IMR-90 (cell line): ENCODE data around the gene CNDP2. TPM values are rescaled to one million over a fixed set of nuclear protein-coding genes. Genes with fewer than 3 reads are reported as not detected.
A peak's percentile ranks its signal among the peaks of the same experiment; 100 is the strongest.

Experiments used
- ATAC-seq: fragments of 200-7000 bp; cut with Tn5 transposase; 2 replicates; pipeline ENCODE4 v1.9.1; 2020; ENCODE audit warnings: low read depth, mild to moderate bottlenecking, moderate library complexity
- BruUV-seq: library from RNA; stranded (reverse); fragments of 400-500 nt; replicated peaks from 2 replicates; lab custom pipeline; 2021; lab: Mats Ljungman, UMichigan
- CTCF ChIA-PET: fragments of 300-600 bp; formaldehyde crosslinking; extraction: SDS; loops from one replicate; lab custom pipeline; 2021; ENCODE audit warnings: antibody characterized with exemption; lab: Yijun Ruan, JAX
- POLR2A ChIA-PET: fragments of 300-600 bp; sonication (Branson Sonifier 250); formaldehyde crosslinking; loops from one replicate; lab custom pipeline; 2022; ENCODE audit warnings: antibody characterized with exemption; ENCODE audit not compliant: unreplicated experiment; lab: Charles Lee
- DNase-seq: peaks from one replicate; pipeline ENCODE4 v3.0.0; 2013
- H2AFZ ChIP-seq: replicated peaks from 2 replicates; pipeline ENCODE3; 2013; ENCODE audit warnings: low read length, mild to moderate bottlenecking; ENCODE audit not compliant: poor library complexity
- H2AK5ac ChIP-seq: 2 replicates; pipeline ENCODE4 v1.6.1; 2013; ENCODE audit warnings: low read depth, low read length, inconsistent platforms
- H2AK9ac ChIP-seq: replicated peaks from 2 replicates; pipeline ENCODE3; 2013; ENCODE audit warnings: mild to moderate bottlenecking, low read depth, low read length, moderate library complexity; ENCODE audit not compliant: poor library complexity
- H2BK120ac ChIP-seq: 2 replicates; pipeline ENCODE4 v1.6.1; 2013; ENCODE audit warnings: low read depth, low read length, inconsistent platforms
- H2BK15ac ChIP-seq: 3 replicates; pipeline ENCODE4 v1.6.1; 2013; ENCODE audit warnings: low read depth, low read length, inconsistent platforms
- H2BK20ac ChIP-seq: 2 replicates; pipeline ENCODE4 v1.6.1; 2013; ENCODE audit warnings: low read depth, mild to moderate bottlenecking, inconsistent platforms, low read length, moderate library complexity
- H2BK5ac ChIP-seq: 2 replicates; pipeline ENCODE4 v1.6.1; 2013; ENCODE audit warnings: mild to moderate bottlenecking, low read depth, low read length, inconsistent platforms; ENCODE audit not compliant: poor library complexity, severe bottlenecking
- H3K14ac ChIP-seq: replicated peaks from 2 replicates; pipeline ENCODE4 v1.6.1; 2013; ENCODE audit warnings: low read depth, low read length, inconsistent platforms
- H3K18ac ChIP-seq: 2 replicates; pipeline ENCODE4 v1.6.1; 2013; ENCODE audit warnings: low read depth, low read length, control low read depth
- H3K23ac ChIP-seq: 2 replicates; pipeline ENCODE4 v1.6.1; 2013; ENCODE audit warnings: low read depth, low read length, inconsistent platforms
- H3K27ac ChIP-seq: 2 replicates; pipeline ENCODE4 v1.5.1; 2013; ENCODE audit warnings: mild to moderate bottlenecking, control low read depth, low read length; ENCODE audit not compliant: insufficient read depth
- H3K27me3 ChIP-seq: 2 replicates; pipeline ENCODE4 v1.6.1; 2013; ENCODE audit warnings: low read length; ENCODE audit not compliant: control insufficient read depth, insufficient read depth
- H3K36me3 ChIP-seq: 2 replicates; pipeline ENCODE4 v1.6.1; 2013; ENCODE audit warnings: low read length, mixed read lengths; ENCODE audit not compliant: control insufficient read depth, insufficient read depth
- H3K4ac ChIP-seq: 2 replicates; pipeline ENCODE4 v1.6.1; 2013; ENCODE audit warnings: low read depth, low read length, inconsistent platforms
- H3K4me1 ChIP-seq: 2 replicates; pipeline ENCODE4 v1.6.1; 2013; ENCODE audit warnings: low read length, mixed read lengths; ENCODE audit not compliant: control insufficient read depth, insufficient read depth
- H3K4me2 ChIP-seq: 2 replicates; pipeline ENCODE4 v1.6.1; 2013; ENCODE audit warnings: low read depth, mild to moderate bottlenecking, control low read depth, low read length, moderate library complexity
- H3K4me3 ChIP-seq: 2 replicates; pipeline ENCODE4 v1.5.1; 2013; ENCODE audit warnings: low read depth, mild to moderate bottlenecking, control low read depth, low read length, moderate library complexity; ENCODE audit not compliant: insufficient read depth
- H3K56ac ChIP-seq: 2 replicates; pipeline ENCODE4 v1.6.1; 2013; ENCODE audit warnings: low read length, inconsistent platforms; ENCODE audit not compliant: insufficient read depth; ENCODE audit errors: extremely low read depth
- H3K79me1 ChIP-seq, 2 experiments: 2 replicates each; pipeline ENCODE4 v1.6.1; 2013; ENCODE audit warnings: low read length in 2 of 2, inconsistent platforms in 1 of 2, low read depth in 1 of 2
- H3K9ac ChIP-seq: 2 replicates; pipeline ENCODE4 v1.6.1; 2013; ENCODE audit warnings: low read depth, low read length, control low read depth
- H3K9me1 ChIP-seq: 2 replicates; pipeline ENCODE4 v1.6.1; 2013; ENCODE audit warnings: low read length, inconsistent platforms; ENCODE audit not compliant: insufficient read depth
- H3K9me3 ChIP-seq: 2 replicates; pipeline ENCODE4 v1.6.1; 2013; ENCODE audit warnings: low read length; ENCODE audit not compliant: control insufficient read depth, insufficient read depth
- H4K20me1 ChIP-seq: 2 replicates; pipeline ENCODE4 v1.6.1; 2013; ENCODE audit warnings: low read length, inconsistent platforms; ENCODE audit not compliant: insufficient read depth
- H4K5ac ChIP-seq: 2 replicates; pipeline ENCODE4 v1.6.1; 2013; ENCODE audit warnings: mild to moderate bottlenecking, low read depth, low read length, control low read depth
- H4K8ac ChIP-seq, 2 experiments: 2 replicates each; pipeline ENCODE4 v1.6.1; 2013; ENCODE audit warnings: low read depth in 2 of 2, low read length in 2 of 2, control low read depth in 1 of 2, inconsistent platforms in 1 of 2
- H4K91ac ChIP-seq: 2 replicates; pipeline ENCODE4 v1.6.1; 2013; ENCODE audit warnings: low read depth, low read length, inconsistent platforms; ENCODE audit not compliant: insufficient read depth
- CTCF ChIP-seq: conservative IDR thresholded peaks from 2 replicates; pipeline ENCODE4 v1.5.1; 2012; ENCODE audit warnings: mild to moderate bottlenecking, low read depth, low read length, improper control_type of control experiment
- FOS ChIP-seq: fragments of 150-350 bp; IDR thresholded peaks from 2 replicates; pipeline ENCODE4 v1.6.1; 2016; ENCODE audit warnings: low read depth, low read length
- MAFK ChIP-seq: IDR thresholded peaks from 2 replicates; pipeline ENCODE4 v1.6.1; 2012; ENCODE audit warnings: low read depth, low read length, improper control_type of control experiment
- RAD21 ChIP-seq: IDR thresholded peaks from 2 replicates; pipeline ENCODE4 v1.6.1; 2012; ENCODE audit warnings: low read length, improper control_type of control experiment
- SMC3 ChIP-seq: fragments of 150-350 bp; IDR thresholded peaks from 2 replicates; pipeline ENCODE4 v1.6.1; 2016; ENCODE audit warnings: low read depth, mild to moderate bottlenecking, antibody characterized with exemption, low read length, moderate library complexity
- WGBS, 2 experiments: methylation state at CpG; one replicate each; pipeline versions ENCODE4 v1.1.5 to v1.1.7; 2013; ENCODE audit warnings: missing lambda C conversion rate in 2 of 2; ENCODE audit not compliant: insufficient read length in 1 of 2; ENCODE audit errors: extremely low coverage in 2 of 2; 5-methylcytosine and 5-hydroxymethylcytosine counted together
- dilution Hi-C: fragments of 300-500 bp; cut with HindIII; formaldehyde crosslinking; loops from one replicate; pipeline ENCODE4 v1.14.3; 2018; ENCODE audit warnings: low sequenced_read_pairs; ENCODE audit not compliant: unreplicated experiment
- in situ Hi-C: fragments of 300-500 bp; cut with MboI; formaldehyde crosslinking; loops from 3 replicates; pipeline ENCODE4 v1.14.3; 2019; ENCODE audit warnings: low sequenced_read_pairs, inconsistent platforms, mixed read lengths
- intact Hi-C: fragments of 100-400 bp; cut with micrococcal nuclease; formaldehyde crosslinking; loops from 2 replicates; pipeline ENCODE4 v1.10.0; 2022
- polyA plus RNA-seq, 3 experiments: library from polyadenylated mRNA; depleted of rRNA; stranded (reverse); fragments of >200 nt; gene quantifications; 2 replicates each; pipeline ENCODE4 v1.2.3, GENCODE V29; 2012; ENCODE audit warnings: low replicate concordance in 1 of 3
- total RNA-seq: library from RNA; depleted of rRNA; stranded (reverse); fragments of >200 nt; gene quantifications from 2 replicates; pipeline ENCODE4 v1.2.3, GENCODE V29; 2012

The CNDP2 gene
- total and polyA plus RNA-seq, 2 of the 4 experiments (the other 2 are of a cell fraction), result 52.0 to 67.9 TPM

- no peak overlapping the region for H3K4me3 ChIP-seq
- ATAC-seq, result no peak
- no peak overlapping the region for H3K23ac ChIP-seq
- H4K5ac ChIP-seq, result no peak overlapping the region
- no peaks in the 10 kb centered on the region for H4K20me1 ChIP-seq
- no peak overlapping the region for H4K8ac ChIP-seq
- peak overlapping the region; percentile 44 for H2AFZ ChIP-seq
- no peak overlapping the region for H2AK9ac ChIP-seq
- no peak overlapping the region for H4K91ac ChIP-seq
- H3K36me3 ChIP-seq, result 0 out of 2 replicates have a peak, but pooled peaks cover under 1% of the 10 kb centered on the region
- BruUV-seq, result no TSS peak
- DNase-seq, result peak; percentile 55
- no peak overlapping the region for H3K14ac ChIP-seq
- in situ Hi-C loops (no loop called here), dilution Hi-C loops (no loop called here), intact Hi-C loops (no loop called here)
- TF ChIP-seq MAFK (no peak), CTCF (peak; percentile 37), SMC3 (0 out of 2 replicates have a peak, but pooled peaks have one; percentile 25), RAD21 (peak; percentile 45), FOS (no peak)
- no peak overlapping the region for H2BK20ac ChIP-seq
- no peak overlapping the region for H2BK5ac ChIP-seq
- no peak overlapping the region for H3K27ac ChIP-seq
- H2AK5ac ChIP-seq, result no peak overlapping the region
- H3K4ac ChIP-seq, result no peak overlapping the region
- peaks cover 4% of the 10 kb centered on the region; the same call in 1 of the 2 replicates for H3K9me1 ChIP-seq
- peaks cover 5% of the 10 kb centered on the region; the same call in 1 of the 2 replicates for H3K4me1 ChIP-seq
- peaks cover 3% of the 10 kb centered on the region; the same call in 1 of the 2 replicates for H3K9me3 ChIP-seq
- no peak overlapping the region for H3K9ac ChIP-seq
- peaks cover 2% of the 10 kb centered on the region; the same call in 1 of the 2 replicates for H3K27me3 ChIP-seq
- H2BK15ac ChIP-seq, result no peak overlapping the region
- ChIA-PET POLR2A (no interaction called here), CTCF (interaction anchor here (0.7 to 1.6 kb wide), 4 partner anchors 11 to 146 kb away, joined by 3 to 20 read pairs (median 4); no protein-coding TSS in a partner anchor)
- no peak overlapping the region for H3K56ac ChIP-seq
- H3K79me1 ChIP-seq, result peaks cover 16 to 20% of the 10 kb centered on the region in 2 experiments
- no CpG with 5 or more reads among the region's 1 CpG for WGBS, 2 experiments
- no peak overlapping the region for H2BK120ac ChIP-seq
- H3K4me2 ChIP-seq, result no peak overlapping the region
- no peak overlapping the region for H3K18ac ChIP-seq
Measured at GRCh38 chr18:74493689-74494088, 2.5 kb upstream of the CNDP2 start.
